Fibroblast of skin of left biceps (primary cell): ENCODE data around the gene RADIL.

Experiments
- DNase-seq, 2 experiments: peaks; one replicate each; pipeline ENCODE4 v3.0.0-alpha.2; 2013; ENCODE audit warnings: low read depth in 2 of 2

RADIL gene

GRCh38 chr7:4775250-4775847, 108.2 kb downstream of the RADIL start, which contains the start of gene AP5Z1:
AP5Z1 (plus strand) TSS chr7:4775623; CDS start chr7:4775716, 93 bp downstream.
- DNase-seq, result peak; percentile 80 to 83

GRCh38 chr7:4774658-4775249, 108.8 kb downstream of the RADIL start:
- DNase-seq, result peak; percentile 20 to 27

- DNase-seq, result no peak
Observed at GRCh38 chr7:4774007-4774406, 109.5 kb downstream of the RADIL start.

- DNase-seq, result no peak
Observed at GRCh38 chr7:4772306-4772705, 111.2 kb downstream of the RADIL start.

- no peak for DNase-seq
Observed at GRCh38 chr7:4771737-4772136, 111.8 kb downstream of the RADIL start.

GRCh38 chr7:4770886-4771285, 112.6 kb downstream of the RADIL start:
- no peak for DNase-seq

GRCh38 chr7:4769761-4770160, 113.8 kb downstream of the RADIL start:
- DNase-seq, result no peak

GRCh38 chr7:4768597-4769569, 114.6 kb downstream of the RADIL start:
- DNase-seq, result no peak

- DNase-seq, result no peak
Observed at GRCh38 chr7:4766666-4767519, 116.6 kb downstream of the RADIL start.

GRCh38 chr7:4765776-4766490, 117.6 kb downstream of the RADIL start:
- DNase-seq, result no peak

- DNase-seq, result no peak
Observed at GRCh38 chr7:4764402-4765007, 119.0 kb downstream of the RADIL start.

GRCh38 chr7:4763794-4764185, 119.7 kb downstream of the RADIL start:
- DNase-seq, result no peak

- DNase-seq, result no peak
Observed at GRCh38 chr7:4763091-4763793, 120.3 kb downstream of the RADIL start.

GRCh38 chr7:4762121-4763055, 121.1 kb downstream of the RADIL start:
- DNase-seq, result no peak

GRCh38 chr7:4760952-4761351, 122.6 kb downstream of the RADIL start:
- no peak for DNase-seq

- DNase-seq, result no peak
Observed at GRCh38 chr7:4759211-4759610, 124.3 kb downstream of the RADIL start.

GRCh38 chr7:4758791-4759190, 124.7 kb downstream of the RADIL start:
- no peak for DNase-seq

- no peak for DNase-seq
Observed at GRCh38 chr7:4758111-4758510, 125.4 kb downstream of the RADIL start.

- DNase-seq, result no peak
Observed at GRCh38 chr7:4755045-4755444, 128.5 kb downstream of the RADIL start.
